ENCODE measurements around the gene FOCAD.

DNA sequence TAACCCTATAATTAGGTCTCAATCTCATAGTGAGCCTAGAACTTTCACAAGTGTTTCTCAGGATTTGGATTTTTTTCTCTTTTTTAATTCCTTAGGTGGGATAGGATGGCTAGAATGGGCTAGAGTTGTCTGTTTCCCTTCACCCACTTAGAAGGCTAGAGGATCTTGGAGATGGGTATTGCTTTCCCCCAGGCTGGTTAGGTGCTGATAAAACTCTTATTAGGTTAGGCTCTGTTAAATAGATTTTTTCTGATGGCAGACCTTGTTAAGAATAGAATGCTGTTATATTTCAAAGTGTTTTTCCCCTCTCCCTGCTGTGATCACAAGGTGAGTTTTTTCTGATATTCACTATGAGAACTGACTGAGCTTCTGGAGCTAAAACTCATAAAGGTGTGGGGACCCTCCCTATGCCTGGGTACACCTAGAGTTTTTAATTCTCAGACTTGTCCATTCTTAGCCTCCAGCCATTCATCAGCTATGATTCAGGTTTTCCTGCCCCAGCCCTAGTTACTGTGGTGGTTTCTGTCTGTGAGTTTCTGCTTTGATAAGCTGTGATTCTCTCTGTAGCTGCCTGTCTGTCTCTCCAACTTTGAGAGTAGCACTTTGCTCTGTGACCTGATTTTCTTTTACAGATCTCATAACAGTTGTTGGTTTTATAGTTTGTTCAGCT is 215.0 kb downstream of the FOCAD start:
- TF ChIP-seq, protein P1, sequence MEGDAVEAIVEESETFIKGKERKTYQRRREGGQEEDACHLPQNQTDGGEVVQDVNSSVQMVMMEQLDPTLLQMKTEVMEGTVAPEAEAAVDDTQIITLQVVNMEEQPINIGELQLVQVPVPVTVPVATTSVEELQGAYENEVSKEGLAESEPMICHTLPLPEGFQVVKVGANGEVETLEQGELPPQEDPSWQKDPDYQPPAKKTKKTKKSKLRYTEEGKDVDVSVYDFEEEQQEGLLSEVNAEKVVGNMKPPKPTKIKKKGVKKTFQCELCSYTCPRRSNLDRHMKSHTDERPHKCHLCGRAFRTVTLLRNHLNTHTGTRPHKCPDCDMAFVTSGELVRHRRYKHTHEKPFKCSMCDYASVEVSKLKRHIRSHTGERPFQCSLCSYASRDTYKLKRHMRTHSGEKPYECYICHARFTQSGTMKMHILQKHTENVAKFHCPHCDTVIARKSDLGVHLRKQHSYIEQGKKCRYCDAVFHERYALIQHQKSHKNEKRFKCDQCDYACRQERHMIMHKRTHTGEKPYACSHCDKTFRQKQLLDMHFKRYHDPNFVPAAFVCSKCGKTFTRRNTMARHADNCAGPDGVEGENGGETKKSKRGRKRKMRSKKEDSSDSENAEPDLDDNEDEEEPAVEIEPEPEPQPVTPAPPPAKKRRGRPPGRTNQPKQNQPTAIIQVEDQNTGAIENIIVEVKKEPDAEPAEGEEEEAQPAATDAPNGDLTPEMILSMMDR (IDR thresholded peaks at IDR 0.05) = no peak
- no peak for TF ChIP-seq POLR2A (IDR thresholded peaks at IDR 0.05)
